GM21825 (cell line): ENCODE data around the gene GNL2.
A peak's percentile ranks its signal among the peaks of the same experiment; 100 is the strongest.
"Not testable (repeated sequence)": the region's sequence is repeated elsewhere in the genome, so short reads cannot be mapped to it uniquely, and the experiment has no call there.

Experiments
- ATAC-seq: cut with Tn5 transposase; IDR thresholded peaks from one replicate; pipeline ENCODE4 v1.9.1; 2021; ENCODE audit warnings: mild to moderate bottlenecking, moderate library complexity; ENCODE audit not compliant: unreplicated experiment

GNL2 gene

DNA sequence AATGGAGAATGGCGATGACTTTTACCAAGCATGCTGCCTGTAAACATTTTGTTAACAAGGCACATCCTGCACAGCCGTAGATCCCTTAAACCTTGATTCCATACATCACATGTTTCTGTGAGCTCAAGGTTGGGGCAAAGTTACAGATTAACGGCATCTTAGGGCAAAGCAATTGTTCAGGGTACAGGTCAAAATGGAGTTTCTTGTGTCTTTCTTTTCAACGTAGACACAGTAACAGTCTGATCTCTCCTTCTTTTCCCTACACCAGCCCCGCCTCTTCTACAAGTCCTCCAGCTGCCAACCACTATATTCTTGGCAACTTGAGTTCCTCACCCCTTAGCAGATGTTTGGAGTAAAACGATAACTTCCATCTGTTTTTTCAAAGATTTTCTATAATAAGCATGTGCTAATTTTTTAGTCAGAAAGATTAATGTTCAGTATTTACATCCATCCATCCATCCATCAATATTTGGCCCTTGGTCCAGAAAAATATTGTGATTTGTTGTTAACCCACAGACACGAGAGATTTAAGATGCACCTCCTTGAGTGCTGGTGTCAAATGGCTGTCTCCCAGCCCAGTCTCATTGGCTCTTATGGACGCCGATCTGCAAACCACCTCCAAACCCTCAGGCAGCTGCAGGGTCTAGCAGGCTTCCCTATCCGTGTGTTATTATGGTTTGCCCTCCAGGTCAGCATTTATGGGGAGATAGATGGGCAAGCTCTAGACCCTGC lies 35.2 kb downstream of the GNL2 start:
- ATAC-seq: no peak

DNA sequence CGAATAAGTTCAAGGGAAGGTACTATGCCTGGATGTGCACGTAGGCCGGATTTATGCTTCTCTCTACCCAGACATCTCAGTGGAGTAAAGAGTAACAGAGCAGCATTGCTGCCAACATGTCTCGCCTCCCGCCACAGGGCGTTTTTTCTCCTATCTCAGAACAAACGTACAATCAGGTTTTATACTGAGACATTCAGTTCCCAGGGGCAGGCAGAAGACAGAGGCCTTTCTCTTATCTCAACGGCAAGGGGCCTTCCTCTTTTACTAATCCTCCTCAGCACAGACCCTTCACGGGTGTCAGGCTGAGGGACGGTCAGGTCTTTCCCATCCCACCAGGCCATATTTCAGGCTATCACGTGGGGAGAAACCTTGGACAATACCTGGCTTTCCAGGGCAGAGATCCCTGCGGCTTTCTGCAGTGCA lies 35.8 kb downstream of the GNL2 start:
- not testable (repeated sequence) for ATAC-seq

DNA sequence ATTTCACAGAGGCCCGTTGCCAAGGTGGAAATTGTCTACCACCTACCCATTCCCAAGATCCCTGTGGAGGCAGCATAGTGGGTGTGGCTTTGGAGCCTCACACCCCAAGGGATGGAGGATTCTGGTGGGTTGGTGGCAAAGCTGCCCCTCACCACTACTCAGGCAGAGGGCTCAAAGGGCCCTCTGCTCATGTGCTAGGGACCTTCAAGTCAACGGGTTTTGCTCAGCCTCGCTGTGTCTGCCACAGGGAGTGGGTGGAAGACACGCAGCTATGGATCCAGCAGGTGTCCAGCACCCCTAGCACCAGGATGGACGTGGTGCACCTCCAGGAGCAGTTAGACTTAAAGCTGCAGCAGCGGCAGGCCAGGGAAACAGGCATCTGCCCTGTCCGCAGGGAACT lies 36.7 kb downstream of the GNL2 start:
- no peak for ATAC-seq

DNA sequence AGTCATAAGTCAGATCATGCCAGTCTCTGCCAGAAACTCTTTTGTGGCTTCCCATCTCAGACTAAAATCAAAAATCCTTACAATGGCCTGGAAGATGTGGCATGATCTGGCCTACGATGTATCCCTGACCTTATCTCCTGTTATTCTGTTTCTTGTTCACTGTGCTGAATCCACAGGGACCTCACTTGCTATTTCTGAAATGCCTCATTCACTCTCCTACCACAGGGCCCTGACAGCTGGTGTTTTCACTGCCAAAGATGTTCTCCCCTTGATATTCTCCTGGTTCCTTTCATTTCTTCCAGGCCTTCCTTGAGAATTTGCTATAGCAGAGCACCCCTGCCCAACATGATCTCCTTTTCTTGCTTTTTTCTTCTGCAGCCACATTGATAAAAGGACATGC lies 37.3 kb downstream of the GNL2 start:
- no peak for ATAC-seq

DNA sequence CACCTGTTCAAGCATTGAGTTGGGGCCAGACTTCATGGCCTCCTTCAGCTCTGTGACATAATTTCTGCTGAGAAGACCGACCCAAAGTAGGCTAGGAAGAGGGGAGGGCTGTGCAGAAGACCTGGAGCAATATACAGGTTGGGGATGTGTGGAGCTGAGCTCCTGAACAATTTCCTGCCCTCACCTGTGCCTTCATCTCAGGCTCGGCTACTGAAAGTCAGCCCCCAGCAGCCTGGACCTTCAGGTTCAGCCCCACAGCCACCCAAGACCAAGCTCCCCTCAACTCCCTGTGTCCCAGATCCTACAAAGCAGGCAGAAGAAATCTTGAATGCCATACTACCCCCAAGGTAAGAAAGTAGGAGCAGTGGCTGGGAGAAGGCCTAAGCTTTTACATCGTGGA lies 38.3 kb downstream of the GNL2 start:
- ATAC-seq: no peak

DNA sequence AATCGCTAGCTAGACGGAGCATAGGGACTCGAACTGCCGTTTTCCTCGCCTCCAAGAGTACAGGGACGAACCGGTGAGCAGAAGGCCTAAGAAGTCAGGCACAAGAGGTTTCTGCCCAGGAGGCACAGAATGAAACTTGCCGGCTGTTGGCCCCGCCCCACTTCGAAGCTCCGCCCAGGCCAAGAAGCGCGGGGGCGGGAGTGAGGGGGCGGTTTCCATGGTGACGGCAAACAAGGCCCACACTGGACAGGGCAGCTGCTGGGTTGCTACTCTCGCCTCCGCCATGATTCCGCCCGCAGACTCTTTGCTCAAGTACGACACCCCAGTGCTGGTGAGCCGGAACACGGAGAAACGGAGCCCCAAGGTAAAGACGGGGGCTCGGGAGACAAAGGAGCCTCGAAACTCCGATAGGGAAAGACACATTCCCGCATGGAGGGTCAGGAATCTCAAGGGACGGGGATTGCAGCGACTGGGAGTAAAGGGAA lies 39.0 kb downstream of the GNL2 start, which contains the start of gene DNALI1:
DNALI1 (plus strand) TSS at position 229 of the 485 bp plus-strand sequence; CDS start at position 284, 55 bp downstream.
- ATAC-seq: no peak

DNA sequence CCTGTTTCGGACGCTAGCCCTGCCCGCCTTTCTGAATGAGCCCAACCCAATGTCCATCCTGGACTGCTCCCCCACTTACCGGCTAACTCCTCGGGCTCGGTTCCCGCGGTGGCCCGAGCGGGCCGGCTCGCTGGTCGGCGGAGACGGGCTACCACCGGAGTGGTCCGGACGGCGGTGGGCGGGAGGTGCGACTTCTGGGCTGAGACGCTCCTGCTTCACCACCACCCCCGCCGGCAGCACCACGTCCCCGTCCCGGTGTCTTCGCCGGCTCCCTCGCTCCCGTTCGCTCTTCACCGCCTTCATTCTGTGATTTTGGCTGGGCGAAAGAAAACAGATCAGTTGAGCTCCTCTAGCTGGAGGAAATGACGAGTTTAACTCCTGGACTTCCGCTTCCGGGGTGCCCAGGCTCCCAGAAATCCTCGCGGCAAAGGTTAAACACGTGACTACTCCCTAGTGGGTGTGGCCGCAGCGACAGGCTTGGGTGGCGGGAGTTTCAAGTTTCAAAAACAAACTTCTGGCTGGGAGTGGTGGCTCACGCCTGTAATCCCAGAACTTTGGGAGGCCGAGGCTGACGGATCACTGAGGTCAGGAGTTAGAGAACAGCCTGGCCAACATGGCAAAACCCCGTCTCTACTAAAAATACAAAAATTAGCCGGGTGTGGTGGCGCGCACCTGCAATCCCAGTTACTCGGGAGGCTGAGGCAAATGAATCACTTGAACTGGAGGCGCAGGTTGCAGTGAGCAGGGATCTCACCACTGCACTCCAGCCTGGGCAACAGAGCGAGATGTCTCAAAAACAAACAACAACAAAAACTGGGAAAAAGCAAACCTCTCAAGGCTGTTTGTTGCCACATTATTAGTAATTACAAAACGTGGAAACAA lies 41.6 kb downstream of the GNL2 start, which contains the start of gene SNIP1:
SNIP1 (minus strand) TSS at position 367 of the 882 bp plus-strand sequence; CDS start at position 303, 64 bp downstream.
- ATAC-seq: peak; percentile 80

GRCh38 chr1:37553598-37553926 lies 42.2 kb downstream of the GNL2 start:
- no peak for ATAC-seq

DNA sequence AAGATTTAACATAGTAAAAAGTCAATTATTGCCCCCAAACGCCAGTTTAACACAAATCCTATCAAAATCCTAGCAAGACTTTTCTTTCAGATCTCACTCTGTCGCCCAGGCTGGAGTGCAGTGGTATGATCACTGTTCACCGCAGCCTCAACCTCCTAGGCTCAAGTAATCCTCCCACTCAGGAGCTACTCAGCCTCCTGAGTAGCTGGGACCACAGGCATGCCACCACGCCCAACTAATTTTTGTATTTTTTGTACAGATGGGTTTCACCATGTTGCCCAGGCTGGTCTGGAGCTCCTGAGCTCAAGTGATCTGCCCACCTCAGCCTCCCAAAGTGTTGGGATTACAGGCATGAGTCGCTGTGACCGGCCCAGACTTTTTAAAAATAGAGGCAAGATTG lies 46.4 kb downstream of the GNL2 start:
- no peak for ATAC-seq

DNA sequence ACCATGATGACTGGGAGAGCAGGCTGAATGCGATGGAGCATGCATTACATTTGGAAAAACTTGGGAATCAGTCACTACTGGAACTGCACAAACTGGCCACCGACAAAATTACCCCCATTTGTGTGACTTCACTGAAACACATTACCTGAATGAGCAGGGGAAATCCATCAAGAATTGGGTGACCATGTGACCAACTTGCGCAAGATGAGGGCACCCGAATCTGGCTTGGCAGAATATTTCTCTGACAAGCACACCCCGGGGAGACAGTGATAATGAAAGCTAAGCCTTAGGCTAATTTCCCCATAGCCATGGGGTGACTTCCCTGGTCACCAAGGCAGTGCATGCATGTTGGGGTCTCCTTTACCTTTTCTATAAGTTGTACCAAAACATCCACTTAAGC lies 50.7 kb downstream of the GNL2 start:
- ATAC-seq: no peak

- ATAC-seq: no peak
These were observed 51.2 kb downstream of the GNL2 start for GRCh38 chr1:37544530-37544929.

GRCh38 chr1:37540036-37540785 lies 55.5 kb downstream of the GNL2 start:
- ATAC-seq: no peak

DNA sequence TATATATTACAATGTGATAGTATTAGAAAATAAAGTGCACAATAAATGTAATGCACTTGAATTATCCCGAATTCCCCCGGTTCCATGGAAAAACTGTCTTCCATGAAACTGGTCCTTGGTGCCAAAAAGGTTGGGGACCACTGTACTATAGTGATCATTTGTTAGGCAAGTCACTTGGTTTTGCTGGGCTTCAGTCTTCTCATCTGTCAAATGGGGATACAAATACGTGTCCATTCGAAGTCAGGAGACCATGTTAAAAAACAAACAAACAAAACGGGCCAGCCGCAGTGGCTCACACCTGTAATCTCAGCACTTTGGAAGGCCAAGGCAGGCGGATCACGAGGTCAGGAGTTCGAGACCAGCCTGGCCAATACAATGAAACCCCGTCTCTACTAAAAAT lies 56.6 kb downstream of the GNL2 start:
- ATAC-seq: not testable (repeated sequence)

- ATAC-seq: no peak
These were observed 58.4 kb downstream of the GNL2 start for GRCh38 chr1:37537378-37537777.

DNA sequence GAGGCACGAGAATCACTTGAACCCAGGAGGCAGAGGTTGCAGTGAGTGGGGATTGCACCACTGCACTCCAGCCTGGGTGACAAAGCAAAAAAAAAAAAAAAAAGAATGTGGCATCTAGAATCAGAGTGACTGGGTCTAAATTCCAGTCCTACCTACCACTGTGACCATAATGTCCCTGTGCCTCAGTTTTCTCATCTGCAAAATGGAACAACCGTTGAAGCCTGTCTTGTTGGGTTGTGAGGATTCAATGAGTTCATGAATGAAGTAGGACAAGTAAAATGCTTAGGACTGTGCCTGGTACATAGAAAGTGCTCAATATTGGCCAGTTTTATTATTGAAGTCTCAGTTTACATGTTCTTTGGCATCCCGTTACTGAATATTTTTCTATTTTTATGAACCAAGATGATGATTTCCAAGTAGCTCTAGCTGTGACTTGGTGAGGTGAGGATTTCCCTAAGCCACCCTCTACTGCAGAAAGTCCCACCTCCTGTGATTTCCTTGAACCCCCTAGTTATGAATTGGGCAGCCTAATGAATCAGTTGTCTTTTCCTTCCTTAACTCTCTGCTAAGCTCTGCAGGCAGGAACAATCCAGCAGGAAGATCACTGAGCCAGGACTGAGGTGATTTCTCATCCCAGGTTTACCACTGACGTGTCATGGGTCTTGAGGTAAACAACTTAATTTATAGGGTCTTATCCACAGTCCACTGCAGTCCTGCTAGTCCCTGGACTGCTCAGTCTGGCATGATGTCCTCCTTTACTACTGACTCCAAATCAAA lies 62.2 kb downstream of the GNL2 start:
- no peak for ATAC-seq

DNA sequence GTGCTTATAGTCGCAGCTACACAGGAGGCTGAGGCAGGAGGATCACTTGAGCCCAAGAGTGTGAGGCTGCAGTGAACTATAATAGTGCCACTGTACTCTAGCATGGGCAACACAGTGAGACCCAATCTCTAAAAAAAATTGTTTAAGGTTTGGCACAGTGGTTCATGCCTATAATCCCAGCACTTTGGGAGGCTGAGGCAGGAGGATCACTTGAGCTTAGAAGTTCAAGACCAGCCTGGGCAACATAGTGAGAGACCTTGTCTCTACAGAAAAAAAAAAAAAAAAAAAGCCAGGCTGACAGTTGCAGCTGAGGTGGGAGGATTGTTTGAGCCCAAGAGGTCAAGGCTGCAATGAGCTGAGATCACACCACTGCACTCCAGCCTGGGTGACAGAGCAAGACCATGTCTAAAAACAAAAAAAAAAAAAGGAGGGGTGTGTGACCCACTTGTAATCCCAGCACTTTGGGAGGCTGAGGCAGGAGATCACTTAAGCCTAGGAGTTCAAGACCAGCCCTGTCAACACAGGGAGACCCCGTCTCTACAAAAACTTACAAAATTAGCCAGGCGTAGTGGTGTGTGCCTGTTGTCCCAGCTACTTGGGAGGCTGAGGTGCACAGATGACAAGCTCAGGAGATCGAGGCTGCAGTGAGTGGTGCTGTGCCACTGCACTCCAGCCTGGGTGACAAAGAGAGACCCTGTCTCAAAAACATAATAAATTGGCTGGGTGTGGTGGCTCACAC lies 63.1 kb downstream of the GNL2 start:
- not testable (repeated sequence) for ATAC-seq

- not testable (repeated sequence) for ATAC-seq
These were observed 65.8 kb downstream of the GNL2 start for GRCh38 chr1:37529888-37530287.

- no peak for ATAC-seq
These were observed 76.1 kb downstream of the GNL2 start for GRCh38 chr1:37519613-37520012.

DNA sequence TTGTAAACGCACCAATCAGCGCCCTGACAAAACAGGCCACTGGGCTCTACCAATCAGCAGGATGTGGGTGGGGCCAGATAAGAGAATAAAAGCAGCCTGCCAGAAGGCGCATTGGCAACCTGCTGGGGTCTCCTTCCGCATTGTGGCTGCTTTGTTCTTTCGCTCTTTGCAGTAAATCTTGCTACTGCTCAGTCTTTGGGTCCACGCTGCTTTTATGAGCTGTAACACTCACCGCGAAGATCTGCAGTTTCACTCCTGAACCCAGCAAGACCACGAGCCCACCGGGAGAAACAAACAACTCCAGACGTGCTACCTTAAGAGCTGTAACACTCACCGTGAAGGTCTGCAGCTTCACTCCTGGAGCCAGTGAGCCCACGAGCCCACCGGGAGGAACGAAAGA lies 76.8 kb downstream of the GNL2 start:
- not testable (repeated sequence) for ATAC-seq

DNA sequence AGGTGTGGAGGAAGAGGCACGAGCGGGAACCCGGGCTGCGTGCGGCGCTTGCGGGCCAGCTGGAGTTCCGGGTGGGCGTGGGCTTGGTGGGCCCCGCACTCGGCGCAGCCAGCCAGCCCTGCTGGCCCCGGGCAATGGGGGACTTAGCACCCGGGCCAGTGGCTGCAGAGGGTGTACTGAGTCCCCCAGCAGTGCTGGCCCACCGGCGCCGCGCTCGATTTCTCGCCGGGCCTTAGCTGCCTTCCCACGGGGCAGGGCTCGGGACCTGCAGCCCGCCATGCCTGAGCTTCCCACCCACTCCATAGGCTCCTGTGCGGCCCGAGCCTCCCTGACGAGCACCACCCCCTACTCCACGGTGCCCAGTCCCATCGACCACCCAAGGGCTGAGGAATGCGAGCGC lies 77.5 kb downstream of the GNL2 start:
- ATAC-seq: not testable (repeated sequence)
